Measurements from ENCODE around the gene RGS9.
"Not testable (repeated sequence)": the region's sequence is repeated elsewhere in the genome, so short reads cannot be mapped to it uniquely, and the experiment has no call there.

The RGS9 gene

GRCh38 chr17:65158041-65158440 is 20.9 kb downstream of the RGS9 start:
- no peak for DNase-seq

DNA sequence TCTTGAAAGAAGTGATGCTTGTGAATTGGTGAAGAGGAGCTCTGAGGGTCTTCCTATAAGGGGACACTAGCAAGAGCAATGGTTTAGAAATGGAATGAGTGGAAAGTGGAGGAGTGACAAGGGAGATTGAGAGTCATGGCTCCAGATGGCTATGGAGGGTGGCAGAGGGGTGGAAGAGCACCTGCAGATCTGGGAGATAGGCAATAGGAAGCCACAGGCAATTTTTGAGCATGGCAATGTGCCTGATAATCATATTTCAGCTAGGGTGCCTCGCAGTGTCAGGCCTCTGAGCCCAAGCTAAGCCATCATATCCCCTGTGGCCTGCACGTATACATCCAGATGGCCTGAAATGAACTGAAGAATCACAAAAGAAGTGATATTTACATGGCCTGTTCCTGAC is 21.5 kb downstream of the RGS9 start:
- DNase-seq = no peak

DNA sequence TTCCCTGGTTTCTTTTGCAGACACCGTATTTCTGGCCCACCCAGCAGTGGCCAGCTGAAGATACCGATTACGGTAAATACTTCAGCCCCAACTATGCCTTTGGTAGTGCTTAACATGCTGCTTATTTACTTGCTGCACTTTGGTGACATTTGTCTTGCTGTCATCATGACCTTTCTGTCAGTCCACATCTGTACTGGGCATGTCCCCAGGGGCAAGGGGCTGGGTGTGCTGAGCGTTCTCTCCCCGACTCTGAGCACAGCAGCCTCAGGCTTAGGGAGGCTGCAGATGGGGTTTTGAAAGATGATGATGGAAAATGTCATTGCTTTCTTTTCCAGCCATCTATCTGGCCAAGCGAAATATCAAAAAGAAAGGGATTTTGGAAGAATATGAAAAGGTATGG is 23.3 kb downstream of the RGS9 start:
- DNase-seq = no peak

DNA sequence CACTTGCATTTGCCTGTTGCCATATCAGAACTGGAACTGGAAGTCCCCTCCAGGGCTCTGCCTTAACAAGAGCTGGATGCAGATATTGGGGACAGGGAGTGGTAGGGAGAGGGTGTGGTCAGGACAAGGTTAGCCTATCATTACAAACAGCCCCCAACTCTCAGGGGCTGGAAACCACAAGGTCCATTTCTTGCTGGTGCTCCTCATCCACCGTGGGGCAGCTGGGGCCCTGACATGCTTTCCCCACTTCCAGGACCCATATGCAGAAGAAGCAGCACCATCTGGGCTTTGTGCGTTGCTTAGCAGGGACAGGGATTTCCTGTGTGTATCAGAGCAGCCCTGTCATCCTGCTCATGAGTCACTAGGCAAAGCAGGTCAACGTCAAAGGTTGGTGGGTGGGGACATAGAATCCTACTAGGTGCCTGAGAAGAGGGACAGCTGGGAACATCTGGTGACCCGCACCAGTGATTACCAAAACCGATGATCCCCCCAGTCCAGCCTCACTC is 26.9 kb downstream of the RGS9 start:
- no peak for DNase-seq

GRCh38 chr17:65166787-65167186 is 29.6 kb downstream of the RGS9 start:
- no peak for DNase-seq

DNA sequence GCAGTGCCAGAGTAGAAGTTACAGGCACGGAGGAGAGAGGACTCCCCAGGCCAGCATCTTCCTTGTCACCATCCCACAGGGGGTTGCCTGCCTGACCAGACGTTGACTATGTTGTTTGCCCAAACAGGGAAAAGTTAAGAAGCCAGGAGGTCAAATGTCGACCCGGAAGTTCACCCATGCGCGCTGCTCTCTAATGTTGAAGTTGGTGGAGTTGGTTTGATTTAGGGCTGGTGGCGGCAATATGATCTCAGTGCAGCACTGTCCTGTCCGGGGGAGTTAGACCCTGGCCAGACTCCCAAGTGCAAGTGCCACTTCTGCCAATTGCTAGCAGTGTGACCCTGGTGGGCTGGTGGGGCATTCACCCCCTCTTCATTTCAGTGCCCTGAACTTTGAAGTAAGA is 30.4 kb downstream of the RGS9 start:
- DNase-seq = no peak

GRCh38 chr17:65169691-65170090 is 32.5 kb downstream of the RGS9 start:
- no peak for DNase-seq

- no peak for DNase-seq
Observed at GRCh38 chr17:65170839-65171238, 33.7 kb downstream of the RGS9 start.

GRCh38 chr17:65171752-65172151 is 34.6 kb downstream of the RGS9 start:
- DNase-seq = no peak

DNA sequence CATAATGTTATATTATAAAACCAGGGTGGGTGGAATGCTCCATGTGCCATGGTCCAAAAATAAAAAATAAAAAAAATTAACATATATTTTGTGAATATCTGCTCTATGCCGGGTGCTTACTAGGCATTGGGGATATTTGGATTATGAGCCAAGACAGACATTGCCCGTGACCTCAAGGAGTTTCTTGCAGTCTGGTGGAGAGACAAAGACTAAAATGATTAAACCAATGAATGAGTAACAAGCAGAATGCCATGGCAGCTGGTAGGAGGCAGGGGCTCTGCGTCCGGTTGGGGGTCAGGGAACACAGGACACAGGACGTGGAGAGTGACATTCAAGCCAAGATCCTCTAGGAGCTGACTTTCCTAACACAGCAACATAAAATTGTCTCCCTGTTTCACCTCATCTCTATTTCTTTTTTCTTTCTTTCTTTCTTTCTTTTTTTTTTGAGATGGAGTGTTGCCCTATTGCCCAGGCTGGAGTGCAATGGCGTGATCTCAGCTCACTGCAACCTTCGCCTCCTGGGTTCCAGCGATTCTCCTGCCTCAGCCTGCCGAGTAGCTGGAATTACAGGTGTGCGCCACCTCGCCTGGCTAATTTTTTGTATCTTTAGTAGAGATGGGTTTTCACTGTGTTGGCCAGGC is 35.4 kb downstream of the RGS9 start:
- no peak for DNase-seq

DNA sequence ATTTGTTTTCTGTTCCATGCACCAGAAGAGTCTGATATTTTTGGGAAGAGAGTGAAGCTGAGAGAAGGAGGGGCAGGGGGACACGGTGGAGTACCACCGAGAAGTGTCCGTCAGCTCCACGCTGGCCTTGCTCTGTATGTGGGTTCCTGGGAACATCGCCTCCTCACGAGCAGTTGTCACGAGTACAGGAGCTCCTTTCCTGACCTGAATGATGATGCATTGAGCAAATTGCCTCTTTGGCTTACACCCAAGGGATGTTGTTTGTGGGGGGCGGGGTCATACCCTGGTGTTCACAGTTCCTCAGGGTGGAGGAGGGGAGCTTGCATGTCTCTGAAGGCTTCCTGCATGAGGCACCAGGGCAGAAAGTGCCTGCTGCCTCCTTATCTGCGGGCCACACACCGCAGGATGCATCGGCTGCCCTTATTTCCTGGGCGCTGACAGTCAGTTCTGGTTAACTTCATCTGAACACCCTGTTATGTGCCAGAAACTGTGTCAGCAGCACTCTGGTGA is 36.2 kb downstream of the RGS9 start:
- DNase-seq = no peak

- DNase-seq = no peak
Observed at GRCh38 chr17:65173976-65174683, 37.0 kb downstream of the RGS9 start.

GRCh38 chr17:65174974-65175373 is 37.8 kb downstream of the RGS9 start:
- DNase-seq = no peak

- no peak for DNase-seq
Observed at GRCh38 chr17:65175952-65176351, 38.8 kb downstream of the RGS9 start.

DNA sequence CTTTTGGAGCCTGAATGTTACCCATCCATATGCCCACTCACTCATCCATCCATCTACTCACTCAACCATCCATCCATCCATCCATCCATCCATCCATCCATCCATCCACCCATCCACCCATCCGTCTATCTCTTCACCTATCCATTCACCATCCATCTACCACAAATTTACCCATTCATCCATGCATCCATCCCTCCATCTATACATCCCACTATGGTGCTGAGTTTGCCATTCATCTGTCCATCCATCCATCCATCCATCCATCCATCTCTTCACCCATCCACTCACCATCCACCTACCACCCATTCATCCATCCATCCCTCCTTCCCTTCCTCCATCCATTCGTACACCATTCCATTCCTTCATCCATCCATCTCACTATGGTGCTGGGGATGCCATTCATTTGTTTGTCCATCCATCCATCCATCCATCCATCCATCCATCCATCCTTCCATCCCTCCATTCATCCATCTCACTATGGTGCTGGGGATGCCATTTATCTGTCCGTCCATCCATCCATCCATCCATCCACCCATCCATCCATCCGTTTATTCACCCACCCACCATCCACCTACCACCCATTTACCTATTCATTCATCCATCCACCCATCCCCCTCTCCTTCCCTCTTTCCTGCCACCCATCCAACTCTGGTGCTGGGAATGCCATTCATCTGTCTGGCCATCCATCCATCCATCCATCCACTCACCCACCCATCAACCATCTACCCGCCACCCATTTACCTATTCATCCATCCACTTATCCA is 39.7 kb downstream of the RGS9 start:
- no peak for DNase-seq

DNA sequence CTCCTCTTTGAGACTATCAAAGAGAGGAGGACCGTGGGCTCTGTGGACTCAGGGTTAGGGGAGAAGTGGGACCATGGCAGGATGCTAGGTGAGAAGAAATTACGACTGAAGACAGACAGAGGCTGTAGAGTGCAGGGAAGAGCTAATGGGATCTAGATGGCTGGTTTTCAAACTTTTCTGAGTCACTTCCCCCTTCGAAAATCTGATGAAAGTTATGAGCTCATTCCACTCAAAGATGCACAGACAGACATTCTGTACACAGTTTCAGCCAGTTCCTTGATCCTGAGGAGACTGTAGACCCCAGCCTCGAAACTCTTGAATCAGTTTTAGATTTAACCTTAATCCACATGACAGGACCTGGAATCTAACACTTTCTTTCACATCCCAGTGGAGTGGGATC is 40.7 kb downstream of the RGS9 start:
- DNase-seq = no peak

DNA sequence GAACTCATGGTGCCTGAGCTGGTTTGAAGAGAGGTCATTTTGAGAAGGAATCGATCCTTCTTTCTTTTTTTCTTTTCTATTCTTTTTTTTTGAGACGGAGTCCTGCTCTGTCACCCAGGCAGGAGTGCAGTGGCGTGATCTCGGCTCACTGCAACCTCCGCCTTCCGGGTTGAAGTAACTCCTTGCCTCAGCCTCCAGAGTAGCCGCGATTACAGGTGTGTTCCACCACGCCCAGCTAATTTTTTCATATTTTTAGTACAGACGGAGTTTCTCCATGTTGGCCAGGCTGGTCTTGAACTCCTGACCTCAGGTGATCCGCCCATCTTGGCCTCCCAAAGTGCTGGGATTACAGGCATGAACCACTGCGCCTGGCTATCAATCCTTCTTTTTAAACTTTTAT is 43.1 kb downstream of the RGS9 start:
- not testable (repeated sequence) for DNase-seq

DNA sequence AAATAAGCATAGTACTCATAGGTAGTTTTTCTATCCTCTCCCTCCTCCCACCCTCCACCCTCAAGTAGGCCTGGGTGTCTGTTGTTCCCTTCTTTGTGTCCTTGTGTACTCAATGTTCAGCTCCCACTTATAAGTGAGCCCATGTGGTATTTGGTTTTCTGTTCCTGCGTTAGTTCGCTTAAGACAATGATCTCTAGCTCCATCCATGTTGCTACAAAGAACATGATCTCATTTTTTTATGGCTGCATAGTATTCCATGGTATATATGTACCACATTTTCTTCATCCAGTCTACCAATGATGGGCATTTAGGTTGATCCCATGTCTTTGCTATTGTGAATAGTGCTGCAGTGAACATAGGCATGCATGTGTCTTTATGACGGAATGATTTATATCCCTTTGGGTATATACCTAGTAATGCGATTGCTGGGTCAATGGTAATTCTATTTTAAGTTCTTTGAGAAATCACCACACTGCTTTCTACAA is 43.6 kb downstream of the RGS9 start:
- not testable (repeated sequence) for DNase-seq

- DNase-seq = no peak
Observed at GRCh38 chr17:65181237-65182061, 44.3 kb downstream of the RGS9 start.

GRCh38 chr17:65182233-65182632 is 45.1 kb downstream of the RGS9 start:
- DNase-seq = no peak

- no peak for DNase-seq
Observed at GRCh38 chr17:65183736-65184135, 46.6 kb downstream of the RGS9 start.

DNA sequence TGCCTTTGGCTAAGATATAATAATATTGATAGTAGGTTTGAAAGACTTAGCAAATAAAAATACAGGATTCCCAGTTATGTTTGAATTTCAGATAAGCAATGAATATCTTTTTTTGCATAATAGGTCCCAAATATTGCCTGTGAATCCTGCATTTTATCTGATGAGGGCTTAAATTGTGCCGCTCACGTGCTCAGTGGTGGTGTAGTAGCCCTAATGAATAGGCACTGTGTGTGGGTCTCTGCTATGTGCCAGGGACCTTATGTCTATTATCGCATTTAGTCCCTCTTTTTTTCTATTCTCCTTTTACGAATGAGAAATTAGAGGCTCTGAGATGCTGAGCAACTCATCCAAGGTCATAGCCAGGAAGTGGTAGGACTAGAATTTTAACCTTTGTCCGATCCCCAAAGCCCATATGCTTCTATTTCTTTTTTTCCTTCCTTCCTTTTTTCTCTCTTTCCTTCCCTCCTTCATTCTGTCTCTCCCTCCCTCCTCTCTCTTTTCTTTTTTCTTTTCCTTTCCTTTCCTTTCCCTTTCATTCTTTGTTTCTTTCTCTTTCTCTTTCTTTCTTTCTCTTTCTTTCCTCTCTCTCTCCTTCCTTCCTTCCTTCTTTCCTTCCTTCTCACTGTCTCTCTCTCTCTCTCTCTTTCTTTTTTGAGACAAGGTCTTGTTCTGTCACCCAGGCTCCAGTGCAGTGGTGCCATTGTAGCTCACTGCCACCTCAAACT is 47.2 kb downstream of the RGS9 start:
- DNase-seq = no peak

All from NCI-H524 treated with DMSO at 0.1 percent for 48 hours (cell line).